HG03060 (cell line): ENCODE data around the gene SCGN.

Experiments
- ATAC-seq: cut with Tn5 transposase; IDR thresholded peaks from one replicate; pipeline ENCODE4 v1.9.1; 2021; ENCODE audit warnings: low read depth, moderate number of reproducible peaks; ENCODE audit not compliant: unreplicated experiment

The SCGN gene

GRCh38 chr6:25640446-25640845, 11.6 kb upstream of the SCGN start:
- no peak for ATAC-seq

DNA sequence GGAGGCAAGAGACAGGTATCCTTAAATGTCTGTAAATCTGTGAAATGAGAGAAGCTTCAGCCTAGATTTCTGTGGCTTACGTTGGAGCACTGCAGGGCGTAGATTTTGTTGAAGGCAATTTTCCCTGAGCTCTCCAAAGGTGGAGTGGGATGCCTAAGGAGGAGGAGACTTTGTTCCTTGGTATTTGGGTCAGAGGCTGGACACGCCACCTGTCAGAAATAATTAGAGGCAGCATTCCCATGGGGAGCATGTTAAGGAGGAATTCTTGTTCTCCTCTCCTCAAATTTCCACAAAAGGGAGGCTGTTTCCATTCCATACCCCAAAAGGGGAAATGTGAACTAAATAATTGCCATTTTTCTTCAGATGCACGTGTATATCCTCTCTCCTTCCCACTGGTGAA, 11.1 kb upstream of the SCGN start:
- no peak for ATAC-seq

DNA sequence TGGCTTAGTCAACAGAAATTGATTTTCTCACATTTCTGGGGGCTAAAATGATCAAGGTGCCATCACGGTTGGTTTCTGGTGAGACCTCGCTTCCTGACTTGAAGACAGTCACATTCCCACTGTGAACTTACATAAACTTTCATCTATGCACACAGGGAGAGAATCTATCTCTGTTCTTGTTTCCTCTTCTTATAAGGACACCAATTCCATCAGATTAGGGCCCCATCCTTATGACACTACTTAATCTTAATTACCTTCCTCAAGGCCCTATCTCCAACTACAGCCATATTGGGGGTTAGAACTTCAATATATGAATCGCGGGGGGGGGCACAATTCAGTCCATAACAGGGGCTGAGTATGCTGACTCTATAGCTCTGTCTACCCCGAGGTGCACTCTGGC, 10.6 kb upstream of the SCGN start:
- ATAC-seq, result no peak

DNA sequence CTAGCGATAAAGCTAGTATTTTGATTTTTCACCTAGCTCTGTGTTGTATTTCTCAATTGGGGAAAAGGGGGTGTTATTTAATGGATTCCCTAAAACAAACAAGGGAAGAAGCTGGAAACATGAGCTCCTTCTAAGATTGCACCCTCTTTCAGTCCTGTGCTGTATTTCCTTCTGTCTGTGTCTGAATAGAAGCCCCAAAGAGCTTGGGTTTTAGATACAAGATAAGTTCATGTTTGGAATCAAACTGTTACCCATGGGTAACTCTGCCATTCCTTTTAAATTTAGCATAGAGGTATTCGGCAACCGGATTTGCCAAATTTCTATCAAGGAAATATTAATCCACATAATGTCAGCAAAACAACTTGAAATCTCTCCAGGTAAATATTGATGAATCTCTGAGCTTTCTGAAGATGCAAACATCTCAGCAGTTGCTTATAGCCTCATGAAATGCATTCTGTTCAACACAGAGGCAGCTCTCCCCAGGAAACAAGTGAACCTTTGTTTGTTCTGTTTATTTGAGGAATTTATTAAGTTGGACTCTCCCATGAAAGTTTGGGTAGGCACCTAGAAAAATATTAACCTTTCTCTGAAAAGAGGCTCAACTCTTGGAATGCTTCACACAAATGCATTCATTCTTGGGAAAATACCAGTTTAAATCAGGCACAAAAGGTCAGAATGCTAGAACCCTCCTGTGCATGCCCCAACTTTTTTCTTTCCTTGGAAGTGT, 9.9 kb upstream of the SCGN start:
- no peak for ATAC-seq

DNA sequence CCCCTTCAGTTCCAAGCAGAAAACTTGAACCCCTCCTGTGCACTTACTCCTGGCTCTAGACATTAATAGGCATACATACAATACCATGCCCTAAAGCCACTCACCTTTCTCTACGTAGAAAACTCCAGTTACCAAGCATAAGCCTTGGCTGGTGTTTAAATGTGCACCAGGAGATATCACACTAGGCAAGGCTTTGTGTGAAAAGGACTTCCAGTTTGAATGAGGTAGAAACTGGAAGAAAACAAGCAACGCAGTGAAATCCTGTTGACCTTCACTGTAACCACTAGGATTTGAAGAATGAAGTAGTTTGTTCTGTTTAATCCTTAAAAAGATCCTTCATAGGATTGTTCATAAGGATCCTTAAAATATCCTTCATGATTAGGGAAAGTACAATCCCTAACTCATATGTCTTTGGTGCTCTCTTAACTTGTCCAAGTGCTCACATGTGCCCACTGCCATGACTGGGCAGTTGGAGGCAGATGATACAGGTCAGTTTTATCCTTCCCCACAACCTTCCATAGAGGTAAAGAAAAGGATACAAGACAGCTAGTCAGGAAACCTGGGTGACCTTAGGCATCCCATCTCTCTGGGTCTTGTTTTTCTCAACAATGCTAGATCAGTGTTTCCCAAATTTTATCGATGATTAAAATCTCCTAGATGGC, 9.2 kb upstream of the SCGN start:
- ATAC-seq, result no peak

- no peak for ATAC-seq
Observed at GRCh38 chr6:25645916-25646315, 6.1 kb upstream of the SCGN start.

GRCh38 chr6:25649611-25650010, 2.4 kb upstream of the SCGN start:
- ATAC-seq, result no peak

GRCh38 chr6:25655723-25656122, 3.7 kb downstream of the SCGN start:
- no peak for ATAC-seq

GRCh38 chr6:25659633-25660368, 7.8 kb downstream of the SCGN start:
- ATAC-seq, result no peak

- no peak for ATAC-seq
Observed at GRCh38 chr6:25660512-25660911, 8.5 kb downstream of the SCGN start.

DNA sequence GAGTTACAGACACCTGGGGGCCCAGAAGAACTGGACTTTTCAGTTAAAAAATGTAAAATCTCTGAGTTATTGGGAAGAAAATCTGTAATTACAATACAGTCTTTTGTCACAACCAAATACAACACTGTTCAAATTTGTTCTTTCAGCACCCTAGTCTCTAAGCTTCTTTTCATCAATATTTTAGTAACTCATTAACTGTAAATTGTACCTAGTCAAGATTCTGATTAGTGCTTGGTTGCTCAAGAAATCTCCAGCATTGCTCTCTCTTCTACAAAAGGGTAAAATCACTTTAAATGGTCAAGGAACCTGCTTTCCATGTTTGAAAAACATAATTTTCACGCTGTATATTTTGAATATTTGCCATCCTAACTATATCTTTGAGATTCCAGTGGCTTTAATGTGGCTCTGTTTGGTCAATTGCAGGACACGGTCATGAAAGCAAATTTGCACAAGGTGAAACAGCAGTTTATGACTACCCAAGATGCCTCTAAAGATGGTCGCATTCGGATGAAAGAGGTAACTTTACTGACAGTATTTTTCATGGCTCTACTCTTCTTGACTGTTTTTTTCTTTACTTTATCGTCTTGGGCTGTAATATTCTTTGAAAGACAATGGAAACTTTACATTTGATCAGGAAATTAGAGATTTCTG, 9.2 kb downstream of the SCGN start:
- no peak for ATAC-seq

DNA sequence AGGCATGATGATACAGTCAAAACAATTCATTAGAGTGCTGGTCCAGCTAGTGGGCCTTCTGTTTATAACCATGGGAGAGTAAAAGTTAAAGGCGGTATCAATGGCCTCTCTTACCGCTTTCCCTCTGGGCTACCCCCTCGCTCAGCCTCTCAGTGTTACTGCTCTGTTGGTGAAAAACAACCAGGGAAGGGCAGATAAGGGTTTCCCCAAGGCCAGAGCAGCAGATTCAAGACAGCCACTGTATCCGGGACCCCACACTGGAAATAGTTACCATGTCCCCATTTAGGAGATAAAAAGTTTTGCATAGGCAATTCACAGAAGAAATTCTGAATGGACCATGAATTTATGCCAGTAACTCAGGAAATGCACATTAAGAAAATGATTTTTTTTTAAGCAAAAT, 13.4 kb downstream of the SCGN start:
- ATAC-seq, result no peak

GRCh38 chr6:25669413-25669812, 17.4 kb downstream of the SCGN start:
- ATAC-seq, result no peak

DNA sequence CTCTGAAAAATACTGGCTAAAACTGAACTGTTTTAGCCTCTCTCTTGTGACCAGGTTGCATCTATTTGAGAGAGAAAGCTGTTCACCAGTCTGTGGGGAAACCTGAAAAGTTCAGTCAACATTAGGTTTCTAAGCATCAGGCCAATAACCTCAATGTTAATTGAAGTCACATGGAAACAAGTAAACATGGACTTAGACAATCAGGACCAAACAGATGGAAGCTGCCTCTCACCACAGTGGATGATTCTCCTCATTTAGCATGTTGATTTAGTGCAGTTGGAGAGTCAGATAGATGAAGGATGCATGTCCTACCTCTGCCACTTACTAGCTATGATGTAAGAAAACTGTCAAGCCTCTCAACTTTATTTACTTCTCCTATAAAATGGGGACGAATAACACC, 18.2 kb downstream of the SCGN start:
- ATAC-seq, result no peak

- no peak for ATAC-seq
Observed at GRCh38 chr6:25670793-25671513, 18.9 kb downstream of the SCGN start.

- no peak for ATAC-seq
Observed at GRCh38 chr6:25671652-25672051, 19.6 kb downstream of the SCGN start.

- no peak for ATAC-seq
Observed at GRCh38 chr6:25675167-25675566, 23.2 kb downstream of the SCGN start.

GRCh38 chr6:25676775-25677174, 24.8 kb downstream of the SCGN start:
- ATAC-seq, result no peak

DNA sequence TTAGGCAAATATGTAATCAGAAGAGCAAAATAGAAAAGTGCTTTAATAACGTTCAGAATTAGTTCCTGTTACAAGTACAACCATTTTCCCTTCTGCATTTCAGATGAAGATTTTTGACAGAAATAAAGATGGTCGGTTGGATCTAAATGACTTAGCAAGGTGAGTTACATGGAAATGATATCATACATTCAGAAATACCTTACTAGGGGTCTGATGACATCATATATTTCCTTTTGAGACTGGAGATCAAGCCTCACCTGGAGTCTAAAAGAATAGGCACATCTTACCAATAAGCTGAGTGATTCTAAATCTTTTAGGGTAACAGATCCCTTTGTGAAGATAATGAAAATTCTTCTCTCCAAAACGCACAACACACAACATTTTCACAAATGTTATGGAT, 29.8 kb downstream of the SCGN start:
- ATAC-seq, result no peak

DNA sequence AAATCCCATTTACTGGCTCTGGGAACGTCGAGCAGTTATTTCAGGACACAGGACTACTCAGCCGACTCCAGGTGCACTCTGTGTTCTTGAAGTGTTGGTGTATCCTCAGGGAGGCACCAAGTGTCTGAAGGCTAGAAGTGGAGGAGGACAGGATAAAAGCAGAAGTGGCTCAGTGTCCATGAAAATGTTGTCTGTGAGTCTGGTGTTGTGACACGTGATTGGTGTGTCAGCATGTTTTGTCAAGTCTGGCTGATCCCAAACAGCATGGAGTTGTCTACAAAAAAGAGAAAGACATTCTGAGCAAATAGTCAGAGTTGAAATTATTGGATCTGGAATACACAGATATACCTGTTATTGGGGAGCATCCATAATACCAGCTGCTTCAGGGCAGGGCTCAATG, 30.3 kb downstream of the SCGN start:
- ATAC-seq, result no peak

- no peak for ATAC-seq
Observed at GRCh38 chr6:25684565-25684964, 32.5 kb downstream of the SCGN start.
